Posterior vena cava (tissue), 2 donors: ENCODE results near the gene PPFIBP2. TPM values are rescaled to one million over a fixed set of nuclear protein-coding genes. Genes with fewer than 3 reads are reported as not detected.

Experiments used
- DNase-seq: peaks from one replicate; pipeline ENCODE4 v3.0.0-alpha.2; 2020; ENCODE audit warnings: low spot score
- intact Hi-C, 2 donors: fragments of 100-400 bp; cut with DNase I; formaldehyde crosslinking; loops; one replicate each; pipeline versions ENCODE4 v1.14.1 to v1.14.2; 2022 to 2023
- total RNA-seq, 2 donors: library from RNA; stranded (reverse); fragmentation: NEBNext Ultra II Directional; extraction: Animal tissue kit (Norgen Biotek cat#: 25700); gene quantifications; one replicate each; pipeline ENCODE4 v1.2.1, GENCODE V29; 2021
- donor health status: DM: yes; HTN: yes; CAD: no.
- donor health status: DM: yes; HTN: yes; CAD: no.

PPFIBP2 gene
- total RNA-seq, 2 donors from 2014 or later = 13.8 to 24.6 TPM

DNA sequence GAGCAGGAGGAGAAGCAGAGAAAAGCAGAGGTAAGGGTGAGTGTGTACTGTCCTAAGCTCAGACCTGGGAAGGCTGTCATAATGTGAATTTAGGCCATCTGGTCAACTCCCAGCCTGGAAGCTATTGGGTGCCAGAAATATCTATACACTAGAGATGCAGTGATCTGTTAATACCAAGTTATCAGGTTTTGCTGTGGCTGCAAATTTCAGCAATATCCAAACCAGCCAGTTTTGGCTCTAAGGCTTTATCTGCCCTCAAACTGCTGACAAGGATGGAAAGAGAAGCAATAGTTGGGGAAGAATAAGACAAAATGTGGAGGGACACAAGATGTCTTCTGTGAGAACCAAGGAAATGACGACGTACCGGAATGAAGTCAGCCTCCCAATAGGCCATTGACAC lies 96.6 kb downstream of the PPFIBP2 start:
- intact Hi-C loops = no loop called here
- no peak for DNase-seq

DNA sequence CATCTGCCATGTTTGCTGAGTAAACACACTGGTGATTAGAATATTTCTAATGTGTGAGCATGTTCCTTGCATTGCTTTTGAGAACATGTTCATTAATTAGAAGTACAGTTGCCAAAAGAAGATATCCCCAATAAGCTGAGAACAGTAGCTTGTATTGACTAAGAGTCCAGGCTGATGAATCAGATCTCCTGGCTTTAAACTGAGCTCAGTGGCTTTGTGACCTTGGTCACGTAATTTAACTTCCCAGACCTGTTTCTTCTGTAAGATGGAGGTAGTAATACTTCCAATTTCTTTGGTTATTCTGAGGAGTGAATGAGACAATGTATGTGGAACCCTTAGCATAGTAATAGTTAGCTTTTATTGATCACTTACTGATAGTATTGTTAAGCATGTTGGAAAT lies 97.6 kb downstream of the PPFIBP2 start:
- intact Hi-C loops = no loop called here

DNA sequence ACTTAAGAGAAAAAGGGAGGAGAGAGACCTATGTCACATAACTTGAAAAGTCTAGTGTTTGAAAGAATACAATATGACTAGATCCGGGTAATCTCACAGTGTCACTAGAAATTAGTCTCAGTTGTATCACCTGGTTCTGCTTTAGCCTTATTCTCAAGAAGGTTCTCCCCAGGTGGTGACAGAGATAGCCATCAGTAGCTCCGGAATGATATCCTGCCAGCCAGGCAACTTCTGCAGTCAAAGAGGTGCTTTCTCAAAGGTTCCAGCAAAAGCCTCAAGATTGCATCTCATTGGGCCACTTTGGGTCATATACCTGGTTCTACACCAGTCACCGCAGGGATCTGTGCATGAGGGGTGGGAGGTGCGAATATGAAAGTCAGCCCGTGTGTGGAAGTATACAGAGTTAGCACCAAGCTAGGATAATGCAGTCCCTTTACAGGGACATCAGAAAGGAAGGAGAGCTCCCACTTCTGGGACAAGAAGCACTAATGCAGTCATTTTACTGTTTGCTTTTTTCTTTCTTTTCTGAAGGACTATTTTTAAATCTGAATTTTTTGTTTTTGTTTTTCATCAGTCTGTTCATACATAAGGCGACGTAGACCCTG lies 98.4 kb downstream of the PPFIBP2 start:
- no peak for DNase-seq
- intact Hi-C loops = no loop called here

More for the DNA sequence above, 97.6 kb downstream of the PPFIBP2 start:
- no peak for DNase-seq

DNA sequence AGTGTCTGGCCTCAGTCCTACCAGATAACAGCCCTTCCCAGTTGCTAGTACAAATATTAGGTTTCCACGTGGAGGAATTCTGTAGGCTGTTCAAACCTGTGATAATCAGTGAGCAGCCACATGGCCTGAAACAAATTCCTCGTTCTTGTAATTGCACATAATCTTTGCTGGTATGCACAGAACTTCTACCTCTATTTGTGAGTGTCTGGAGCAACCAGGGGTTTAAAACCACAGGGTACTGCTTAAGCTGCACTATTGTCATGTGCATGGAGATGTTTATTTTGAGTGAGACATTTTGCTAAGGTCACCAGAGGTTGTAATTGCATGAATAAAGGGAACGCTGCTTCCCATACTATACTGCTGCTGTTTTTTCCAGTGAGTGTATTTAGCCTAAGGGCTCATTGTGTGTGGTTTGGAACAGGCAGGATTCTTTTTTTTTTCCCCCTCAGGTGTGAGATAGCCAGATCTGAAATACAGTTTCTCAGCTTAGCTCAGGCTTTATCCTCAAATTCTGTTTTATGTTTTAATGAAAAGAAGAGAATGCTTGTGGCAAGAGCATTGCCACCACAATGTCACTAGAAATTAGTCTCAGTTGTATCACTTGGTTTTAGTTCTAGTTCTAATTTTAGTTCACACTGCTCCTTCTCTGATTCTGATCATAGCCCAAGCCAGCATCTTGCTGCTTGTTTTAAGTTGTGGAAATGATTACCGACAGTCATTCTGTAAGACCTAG lies 99.0 kb downstream of the PPFIBP2 start:
- intact Hi-C loops = no loop called here

DNA sequence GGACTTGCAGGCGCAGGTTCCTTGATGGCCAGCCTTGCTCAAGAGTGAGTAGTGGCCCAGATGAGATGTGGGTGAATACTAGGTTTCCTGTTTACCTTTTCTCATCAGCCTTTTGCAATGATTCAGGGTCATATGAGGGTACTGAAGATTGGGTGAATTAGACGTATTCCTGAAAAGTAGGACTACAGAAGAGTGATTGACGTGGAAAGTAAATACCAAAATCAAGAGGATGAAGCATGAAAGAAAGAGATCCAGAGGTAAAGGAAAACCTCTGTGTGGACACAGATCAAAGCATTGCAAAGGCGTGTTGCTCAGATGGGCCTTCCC lies 99.6 kb downstream of the PPFIBP2 start:
- intact Hi-C loops = no loop called here
- no peak for DNase-seq

More for the DNA sequence above, 99.0 kb downstream of the PPFIBP2 start:
- DNase-seq = no peak

DNA sequence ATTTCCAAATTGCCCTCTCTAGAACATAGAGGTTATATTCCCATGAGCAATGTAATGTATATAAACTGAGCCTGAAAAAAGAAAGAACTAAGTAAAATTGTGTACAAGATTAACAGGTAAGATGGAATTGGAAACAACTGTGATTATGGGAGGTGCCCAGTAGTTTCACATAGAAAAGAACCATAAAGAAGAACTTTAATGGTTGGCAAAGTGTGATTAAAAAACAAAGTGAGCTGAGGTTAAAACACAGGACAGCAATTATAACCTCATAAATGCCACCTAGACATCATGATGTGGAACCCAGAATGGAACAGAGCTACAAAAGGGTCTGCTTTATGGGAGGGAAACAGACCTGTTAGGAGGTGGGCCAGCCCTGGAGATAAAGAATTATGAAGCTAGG lies 100.9 kb downstream of the PPFIBP2 start:
- intact Hi-C loops = no loop called here
- DNase-seq = no peak

DNA sequence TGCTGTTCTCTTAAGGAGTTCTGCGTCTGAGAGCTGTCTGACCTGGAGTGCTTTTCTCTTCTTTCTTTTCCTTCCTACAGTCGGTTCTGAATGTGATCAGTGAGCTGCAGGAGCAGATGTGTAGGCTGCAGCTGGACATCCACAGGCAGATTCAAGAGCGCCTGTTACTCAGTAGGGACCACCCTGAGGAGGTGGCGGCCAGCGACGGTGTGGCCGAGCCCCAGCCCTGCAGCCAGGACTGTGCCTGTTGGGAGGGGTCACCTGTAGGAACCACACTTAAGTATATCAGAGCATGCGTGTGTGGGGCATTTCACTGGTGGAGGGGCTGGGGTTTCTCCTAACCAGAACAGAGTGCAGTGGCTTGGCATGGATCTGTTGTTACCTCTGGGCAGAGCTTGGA lies 103.2 kb downstream of the PPFIBP2 start:
- DNase-seq = no peak
- intact Hi-C loops = no loop called here

DNA sequence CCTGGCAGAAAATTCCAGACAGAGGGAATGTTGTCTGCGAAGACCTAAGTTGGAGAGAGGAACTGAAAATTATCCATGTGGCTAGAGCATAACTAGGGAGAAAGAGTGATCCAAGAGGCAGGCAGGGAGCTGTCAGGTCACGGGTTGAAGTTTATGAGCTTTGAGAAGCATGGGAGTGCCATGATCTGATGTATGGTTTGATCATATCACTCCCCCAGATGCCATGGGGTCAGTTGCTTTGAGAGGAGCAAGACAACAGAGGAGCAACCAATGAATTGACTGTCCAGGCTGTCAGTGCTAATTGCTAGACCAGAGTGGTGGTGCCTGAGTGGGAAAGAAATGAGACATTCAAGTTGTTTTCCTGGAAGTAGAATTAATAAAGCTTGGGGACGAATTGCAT lies 105.5 kb downstream of the PPFIBP2 start:
- intact Hi-C loops = no loop called here
- no peak for DNase-seq

DNA sequence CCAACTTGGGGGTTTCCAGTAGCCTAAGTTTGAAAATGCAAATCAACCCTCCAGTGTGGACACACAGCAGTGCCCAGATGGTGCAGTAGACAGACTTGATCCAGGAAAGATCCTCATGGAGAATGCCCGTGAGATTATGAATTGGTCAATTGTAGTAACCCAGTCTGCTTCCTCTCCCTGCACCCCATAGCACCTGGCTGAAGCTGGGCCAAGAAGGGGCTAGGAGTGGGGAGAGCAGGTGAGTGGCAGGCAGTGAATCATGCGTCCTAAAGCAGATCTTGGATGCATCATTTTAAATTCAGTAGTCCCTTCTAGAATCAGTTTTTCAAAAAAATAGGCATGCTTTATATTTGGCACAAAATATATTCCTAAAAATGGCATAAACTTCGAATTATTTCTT lies 107.3 kb downstream of the PPFIBP2 start:
- intact Hi-C loops = no loop called here
- DNase-seq = no peak

DNA sequence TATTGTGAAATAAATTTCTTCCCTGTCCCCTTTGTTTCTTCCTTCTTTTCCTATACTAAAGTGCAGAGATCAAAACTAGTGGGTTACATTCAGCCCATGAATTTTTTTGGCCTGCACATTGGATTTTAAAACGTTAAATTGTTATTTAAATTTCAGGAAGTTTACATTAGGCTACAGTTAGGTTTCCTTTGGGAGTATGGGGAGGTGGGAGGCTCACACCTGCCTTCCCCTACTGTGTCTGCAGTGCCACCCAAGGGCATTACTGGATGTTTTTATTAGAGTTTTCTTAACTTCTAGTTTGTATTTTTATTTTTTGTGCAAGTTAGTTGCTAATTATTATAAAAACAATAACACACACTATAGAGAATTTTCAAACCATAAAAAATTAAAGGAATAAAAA lies 107.8 kb downstream of the PPFIBP2 start:
- intact Hi-C loops = no loop called here
- no peak for DNase-seq

DNA sequence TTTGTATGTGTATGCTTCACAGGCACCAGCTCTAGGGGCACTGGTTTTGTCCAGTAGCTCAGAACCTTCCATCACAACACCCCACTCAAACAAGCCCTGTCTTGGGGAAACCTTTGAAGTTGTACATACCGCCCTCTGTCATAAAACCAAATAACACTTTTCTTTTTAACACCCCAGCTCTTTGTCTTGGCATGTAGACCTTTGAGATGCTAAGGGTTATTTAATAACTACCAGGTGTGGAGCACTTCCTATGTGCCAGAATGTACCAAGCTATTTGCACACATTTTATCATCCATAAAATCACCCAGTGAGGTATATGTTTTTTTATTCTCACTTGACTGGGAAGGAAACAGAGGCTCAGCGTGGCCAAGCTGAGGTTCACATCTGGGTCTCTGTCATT lies 108.9 kb downstream of the PPFIBP2 start:
- no peak for DNase-seq
- intact Hi-C loops = no loop called here

DNA sequence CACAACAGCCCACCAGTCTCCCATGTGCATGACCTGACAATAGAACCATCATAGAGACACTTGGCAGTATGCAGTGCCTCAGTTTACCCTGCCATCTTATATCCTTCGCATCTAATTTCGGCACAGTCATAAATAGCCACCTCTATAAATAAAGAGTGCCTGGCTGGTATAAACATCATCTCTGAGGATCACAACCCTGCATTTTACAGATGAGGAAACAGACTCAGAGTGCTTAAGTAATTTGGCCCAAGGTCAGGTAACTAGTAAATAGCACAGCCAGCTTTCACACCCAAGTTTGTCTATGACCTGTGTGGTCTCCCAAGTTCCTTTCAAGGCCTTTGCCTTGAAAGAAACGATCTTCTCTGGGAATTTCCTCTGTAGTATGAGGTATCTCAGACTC lies 114.9 kb downstream of the PPFIBP2 start:
- no peak for DNase-seq
- intact Hi-C loops = no loop called here

DNA sequence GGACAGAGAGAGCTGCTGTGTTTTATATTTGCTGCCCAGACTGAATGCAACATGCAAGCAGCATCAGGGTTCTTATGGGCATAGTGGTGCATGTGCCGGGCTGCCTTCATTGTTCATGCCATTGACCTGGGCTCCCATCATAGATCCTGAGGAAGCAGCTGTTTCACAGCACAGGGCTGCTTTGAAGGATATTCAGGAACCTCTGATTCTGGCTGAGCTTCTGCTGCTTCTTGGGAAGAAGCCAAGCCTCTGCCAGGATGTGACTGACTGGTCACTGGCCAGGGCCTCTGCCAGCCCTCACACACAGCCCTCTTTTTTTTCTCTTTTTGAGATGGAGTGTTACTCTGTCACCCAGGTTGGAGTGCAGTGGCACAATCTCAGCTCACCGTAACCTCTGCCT lies 116.2 kb downstream of the PPFIBP2 start:
- DNase-seq = no peak
- intact Hi-C loops = no loop called here

DNA sequence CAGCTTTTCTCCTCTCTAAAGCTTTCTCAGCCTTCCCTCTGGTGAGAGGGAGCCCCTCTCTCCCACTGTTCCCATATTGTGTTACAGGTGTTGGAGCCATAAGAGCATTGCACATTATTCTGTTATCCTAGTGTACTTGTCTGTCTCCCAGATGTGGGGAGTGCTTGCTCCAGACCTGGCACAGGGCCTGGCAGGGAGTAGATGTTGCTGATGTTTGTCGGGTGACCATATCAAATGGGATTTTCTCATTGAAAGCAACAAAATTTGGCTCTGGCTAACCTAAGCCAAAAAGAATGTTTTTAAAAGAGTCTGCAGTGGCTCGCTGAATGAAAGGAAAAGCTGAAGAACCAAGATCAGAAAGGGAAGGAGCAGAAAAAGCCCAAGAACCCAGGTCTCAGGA lies 118.4 kb downstream of the PPFIBP2 start:
- DNase-seq = no peak
- intact Hi-C loops = no loop called here

DNA sequence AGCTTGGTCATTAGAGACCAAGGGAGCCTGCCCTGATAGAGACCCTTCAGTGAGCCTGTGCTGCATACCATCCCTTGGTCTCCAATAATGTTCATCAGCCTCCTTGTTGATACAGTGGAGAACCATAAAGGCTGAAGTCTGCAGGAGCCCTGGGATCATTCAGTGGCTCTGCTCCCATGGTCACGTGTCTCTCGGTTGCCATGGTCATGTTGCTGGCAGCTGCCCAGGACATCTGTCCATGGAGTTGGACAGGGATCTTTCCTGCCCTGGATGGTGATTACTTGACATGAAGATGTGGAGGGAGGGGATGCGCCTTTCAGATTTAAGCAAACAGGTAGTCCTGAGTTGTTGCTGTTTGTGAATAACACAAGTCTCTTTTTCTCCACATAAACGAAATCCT lies 121.3 kb downstream of the PPFIBP2 start:
- no peak for DNase-seq
- intact Hi-C loops = no loop called here

DNA sequence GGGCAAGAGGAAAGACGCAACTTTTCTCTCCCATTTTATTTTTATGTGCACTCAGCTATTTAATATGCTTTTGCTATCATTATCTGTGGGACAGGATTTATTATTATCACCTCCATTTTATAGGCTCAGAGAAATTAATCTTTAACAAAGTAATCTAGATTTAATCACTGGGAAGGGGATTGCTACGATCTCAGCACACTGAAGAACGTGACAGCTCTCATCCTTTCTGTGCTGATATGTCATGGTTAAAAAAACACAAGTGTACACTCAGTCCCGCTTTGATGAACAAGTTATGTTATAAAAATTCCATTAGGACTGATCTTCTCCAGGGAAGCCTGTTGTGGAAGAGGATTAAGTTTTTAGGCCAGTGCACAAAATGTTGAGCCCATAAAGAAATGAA lies 121.9 kb downstream of the PPFIBP2 start:
- intact Hi-C loops = no loop called here
- DNase-seq = no peak

DNA sequence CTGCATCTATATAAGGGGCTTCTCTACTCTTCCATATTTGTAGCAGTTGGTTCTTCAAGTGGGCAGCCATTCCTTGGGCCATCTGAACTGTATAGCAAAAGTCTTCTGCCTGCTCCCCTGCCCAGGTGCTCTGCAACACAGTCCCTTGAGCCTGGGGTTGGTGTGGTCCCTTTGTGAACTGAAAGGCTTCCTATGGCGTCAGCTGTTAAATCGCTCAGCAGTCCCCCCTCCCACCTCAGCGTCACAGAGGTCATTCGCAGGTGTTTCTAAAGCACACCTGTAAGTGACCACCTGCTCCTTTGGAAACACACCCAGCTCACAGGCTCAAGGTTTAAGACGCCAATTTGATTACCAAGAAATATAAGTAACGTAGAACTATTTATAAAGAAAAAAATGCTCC lies 122.6 kb downstream of the PPFIBP2 start:
- no peak for DNase-seq
- intact Hi-C loops = no loop called here

DNA sequence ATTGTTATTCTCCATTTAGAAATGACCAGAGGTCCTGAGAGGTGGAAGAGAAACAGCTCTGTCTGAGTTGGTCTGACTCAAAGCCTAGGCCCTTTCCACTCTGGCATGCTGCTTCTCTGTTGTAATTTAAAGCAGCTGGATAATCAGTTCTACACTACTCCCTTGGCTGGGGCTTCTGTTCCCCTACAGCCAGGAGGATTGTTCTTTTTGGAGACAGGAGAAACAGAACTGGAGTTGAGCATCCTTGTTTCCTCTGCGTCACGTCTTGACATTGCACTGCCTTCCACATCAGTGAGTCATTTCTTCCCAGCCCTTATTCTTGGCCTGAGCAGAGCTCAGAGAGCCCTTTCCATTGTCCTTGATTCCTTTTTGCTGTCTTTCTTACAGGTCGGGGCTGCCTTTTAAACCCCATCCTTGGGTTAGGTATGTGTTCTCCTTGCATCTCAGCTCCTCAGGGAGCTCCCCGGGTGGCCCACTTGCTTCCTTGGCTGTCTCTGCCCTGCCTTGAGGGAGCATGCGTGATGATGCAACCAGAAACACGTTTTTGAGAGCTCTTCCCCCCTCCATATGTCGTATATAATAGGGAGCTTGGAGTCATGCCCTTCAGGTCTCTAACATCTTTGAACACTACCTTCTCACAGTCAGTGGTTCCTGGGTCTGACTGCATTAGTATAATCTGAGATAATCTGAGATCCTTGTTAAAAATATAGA lies 123.8 kb downstream of the PPFIBP2 start:
- DNase-seq = no peak
- intact Hi-C loops = no loop called here

DNA sequence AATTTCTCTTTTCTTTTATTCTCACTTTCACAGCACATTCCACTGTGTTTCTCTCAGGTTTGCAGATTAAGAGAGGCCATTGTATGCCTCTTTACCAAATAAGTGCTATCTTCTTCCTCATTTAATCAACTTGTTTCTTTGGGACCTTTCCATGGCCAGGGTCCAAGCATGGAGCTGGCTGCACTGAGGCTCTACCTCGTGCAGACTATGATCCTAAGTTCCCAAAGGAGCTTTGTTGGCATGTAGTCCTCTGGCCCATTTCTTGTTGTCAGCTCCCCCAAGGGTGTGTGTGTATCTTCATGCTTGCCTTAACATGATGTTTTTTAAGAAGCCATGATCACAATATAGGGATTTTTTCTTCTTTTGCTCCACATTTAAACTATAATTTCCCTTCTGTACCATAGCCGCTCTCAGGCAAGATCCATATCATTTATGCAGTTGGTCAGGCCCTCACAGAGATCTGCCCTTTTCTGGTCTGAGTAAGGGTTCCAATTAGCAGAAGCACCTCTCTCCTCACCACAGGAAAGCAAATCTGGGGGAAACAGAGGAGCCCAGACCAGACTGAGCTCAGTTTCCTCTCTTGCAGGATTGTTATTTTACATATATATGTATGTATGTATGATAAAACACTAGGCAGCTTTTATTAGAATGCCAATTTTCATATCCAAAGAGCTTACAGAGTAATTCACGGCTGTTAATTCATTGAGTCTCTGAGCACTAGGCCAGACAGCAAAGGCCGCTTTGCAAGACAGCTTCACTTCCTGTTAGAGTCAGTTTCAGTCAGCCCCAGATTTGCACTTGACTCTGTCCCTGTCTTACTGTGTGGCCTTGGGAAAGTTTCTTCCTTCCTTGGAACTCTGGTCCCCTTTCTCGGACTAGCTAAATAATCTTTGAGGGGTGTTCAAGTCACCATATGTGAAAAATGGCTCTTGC lies 125.2 kb downstream of the PPFIBP2 start:
- no peak for DNase-seq
- intact Hi-C loops = no loop called here

DNA sequence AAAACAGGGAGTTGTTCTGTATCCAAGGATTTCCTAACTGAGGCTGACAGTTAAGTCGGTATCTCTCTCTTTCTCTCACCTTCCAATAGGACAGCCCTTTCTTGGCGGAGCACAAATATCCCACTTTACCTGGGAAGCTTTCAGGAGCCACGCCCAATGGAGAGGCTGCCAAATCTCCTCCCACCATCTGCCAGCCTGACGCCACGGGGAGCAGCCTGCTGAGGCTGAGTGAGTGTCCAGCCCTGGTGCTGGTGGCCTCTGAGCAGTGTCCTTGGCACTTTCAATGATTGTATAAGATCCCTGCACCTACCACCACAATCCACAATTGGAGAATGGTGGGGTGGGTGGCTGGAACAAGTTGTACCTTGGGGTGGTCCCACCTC lies 125.8 kb downstream of the PPFIBP2 start:
- intact Hi-C loops = loop anchor here in 1 of 2 donors (10.0 kb wide), 1 partner anchor 405 kb away; no protein-coding TSS in a partner anchor
- no peak for DNase-seq
